IMR-90 (cell line): Measurements from ENCODE around the gene DNAH8. TPM values are rescaled to one million over a fixed set of nuclear protein-coding genes. Genes with fewer than 3 reads are reported as not detected.

Experiments
- ATAC-seq: fragments of 200-7000 bp; cut with Tn5 transposase; 2 replicates; pipeline ENCODE4 v1.9.1; 2020; ENCODE audit warnings: low read depth, mild to moderate bottlenecking, moderate library complexity
- BruUV-seq: library from RNA; stranded (reverse); fragments of 400-500 nt; replicated peaks from 2 replicates; lab custom pipeline; 2021; lab: Mats Ljungman, UMichigan
- CTCF ChIA-PET: fragments of 300-600 bp; formaldehyde crosslinking; extraction: SDS; loops from one replicate; lab custom pipeline; 2021; ENCODE audit warnings: antibody characterized with exemption; lab: Yijun Ruan, JAX
- POLR2A ChIA-PET: fragments of 300-600 bp; sonication (Branson Sonifier 250); formaldehyde crosslinking; loops from one replicate; lab custom pipeline; 2022; ENCODE audit warnings: antibody characterized with exemption; ENCODE audit not compliant: unreplicated experiment; lab: Charles Lee
- DNase-seq: peaks from one replicate; pipeline ENCODE4 v3.0.0; 2013
- H2AFZ ChIP-seq: replicated peaks from 2 replicates; pipeline ENCODE3; 2013; ENCODE audit warnings: low read length, mild to moderate bottlenecking; ENCODE audit not compliant: poor library complexity
- H2AK5ac ChIP-seq: 2 replicates; pipeline ENCODE4 v1.6.1; 2013; ENCODE audit warnings: low read depth, low read length, inconsistent platforms
- H2AK9ac ChIP-seq: replicated peaks from 2 replicates; pipeline ENCODE3; 2013; ENCODE audit warnings: mild to moderate bottlenecking, low read depth, low read length, moderate library complexity; ENCODE audit not compliant: poor library complexity
- H2BK120ac ChIP-seq: 2 replicates; pipeline ENCODE4 v1.6.1; 2013; ENCODE audit warnings: low read depth, low read length, inconsistent platforms
- H2BK15ac ChIP-seq: 3 replicates; pipeline ENCODE4 v1.6.1; 2013; ENCODE audit warnings: low read depth, low read length, inconsistent platforms
- H2BK20ac ChIP-seq: 2 replicates; pipeline ENCODE4 v1.6.1; 2013; ENCODE audit warnings: low read depth, mild to moderate bottlenecking, inconsistent platforms, low read length, moderate library complexity
- H2BK5ac ChIP-seq: 2 replicates; pipeline ENCODE4 v1.6.1; 2013; ENCODE audit warnings: mild to moderate bottlenecking, low read depth, low read length, inconsistent platforms; ENCODE audit not compliant: poor library complexity, severe bottlenecking
- H3K14ac ChIP-seq: replicated peaks from 2 replicates; pipeline ENCODE4 v1.6.1; 2013; ENCODE audit warnings: low read depth, low read length, inconsistent platforms
- H3K18ac ChIP-seq: 2 replicates; pipeline ENCODE4 v1.6.1; 2013; ENCODE audit warnings: low read depth, low read length, control low read depth
- H3K23ac ChIP-seq: 2 replicates; pipeline ENCODE4 v1.6.1; 2013; ENCODE audit warnings: low read depth, low read length, inconsistent platforms
- H3K27ac ChIP-seq: 2 replicates; pipeline ENCODE4 v1.5.1; 2013; ENCODE audit warnings: mild to moderate bottlenecking, control low read depth, low read length; ENCODE audit not compliant: insufficient read depth
- H3K27me3 ChIP-seq: 2 replicates; pipeline ENCODE4 v1.6.1; 2013; ENCODE audit warnings: low read length; ENCODE audit not compliant: control insufficient read depth, insufficient read depth
- H3K36me3 ChIP-seq: 2 replicates; pipeline ENCODE4 v1.6.1; 2013; ENCODE audit warnings: low read length, mixed read lengths; ENCODE audit not compliant: control insufficient read depth, insufficient read depth
- H3K4ac ChIP-seq: 2 replicates; pipeline ENCODE4 v1.6.1; 2013; ENCODE audit warnings: low read depth, low read length, inconsistent platforms
- H3K4me1 ChIP-seq: 2 replicates; pipeline ENCODE4 v1.6.1; 2013; ENCODE audit warnings: low read length, mixed read lengths; ENCODE audit not compliant: control insufficient read depth, insufficient read depth
- H3K4me2 ChIP-seq: 2 replicates; pipeline ENCODE4 v1.6.1; 2013; ENCODE audit warnings: low read depth, mild to moderate bottlenecking, control low read depth, low read length, moderate library complexity
- H3K4me3 ChIP-seq: 2 replicates; pipeline ENCODE4 v1.5.1; 2013; ENCODE audit warnings: low read depth, mild to moderate bottlenecking, control low read depth, low read length, moderate library complexity; ENCODE audit not compliant: insufficient read depth
- H3K56ac ChIP-seq: 2 replicates; pipeline ENCODE4 v1.6.1; 2013; ENCODE audit warnings: low read length, inconsistent platforms; ENCODE audit not compliant: insufficient read depth; ENCODE audit errors: extremely low read depth
- H3K79me1 ChIP-seq, 2 experiments: 2 replicates each; pipeline ENCODE4 v1.6.1; 2013; ENCODE audit warnings: low read length in 2 of 2, inconsistent platforms in 1 of 2, low read depth in 1 of 2
- H3K9ac ChIP-seq: 2 replicates; pipeline ENCODE4 v1.6.1; 2013; ENCODE audit warnings: low read depth, low read length, control low read depth
- H3K9me1 ChIP-seq: 2 replicates; pipeline ENCODE4 v1.6.1; 2013; ENCODE audit warnings: low read length, inconsistent platforms; ENCODE audit not compliant: insufficient read depth
- H3K9me3 ChIP-seq: 2 replicates; pipeline ENCODE4 v1.6.1; 2013; ENCODE audit warnings: low read length; ENCODE audit not compliant: control insufficient read depth, insufficient read depth
- H4K20me1 ChIP-seq: 2 replicates; pipeline ENCODE4 v1.6.1; 2013; ENCODE audit warnings: low read length, inconsistent platforms; ENCODE audit not compliant: insufficient read depth
- H4K5ac ChIP-seq: 2 replicates; pipeline ENCODE4 v1.6.1; 2013; ENCODE audit warnings: mild to moderate bottlenecking, low read depth, low read length, control low read depth
- H4K8ac ChIP-seq, 2 experiments: 2 replicates each; pipeline ENCODE4 v1.6.1; 2013; ENCODE audit warnings: low read depth in 2 of 2, low read length in 2 of 2, control low read depth in 1 of 2, inconsistent platforms in 1 of 2
- H4K91ac ChIP-seq: 2 replicates; pipeline ENCODE4 v1.6.1; 2013; ENCODE audit warnings: low read depth, low read length, inconsistent platforms; ENCODE audit not compliant: insufficient read depth
- BHLHE40 ChIP-seq: fragments of 150-350 bp; IDR thresholded peaks from 2 replicates; pipeline ENCODE4 v1.6.1; 2016; ENCODE audit warnings: mild to moderate bottlenecking, low read depth, low read length
- CEBPB ChIP-seq: IDR thresholded peaks from 2 replicates; pipeline ENCODE4 v1.6.1; 2012; ENCODE audit warnings: low read depth, low read length, improper control_type of control experiment
- CHD1 ChIP-seq: IDR thresholded peaks from 2 replicates; pipeline ENCODE4 v1.6.1; 2012; ENCODE audit warnings: low read depth, low read length, improper control_type of control experiment
- CTCF ChIP-seq: conservative IDR thresholded peaks from 2 replicates; pipeline ENCODE4 v1.5.1; 2012; ENCODE audit warnings: mild to moderate bottlenecking, low read depth, low read length, improper control_type of control experiment
- ELK1 ChIP-seq: fragments of 150-350 bp; IDR thresholded peaks from 2 replicates; pipeline ENCODE4 v1.6.1; 2016; ENCODE audit warnings: low read depth, mild to moderate bottlenecking, low read length, moderate library complexity, borderline replicate concordance
- FOS ChIP-seq: fragments of 150-350 bp; IDR thresholded peaks from 2 replicates; pipeline ENCODE4 v1.6.1; 2016; ENCODE audit warnings: low read depth, low read length
- MAFK ChIP-seq: IDR thresholded peaks from 2 replicates; pipeline ENCODE4 v1.6.1; 2012; ENCODE audit warnings: low read depth, low read length, improper control_type of control experiment
- MAZ ChIP-seq: IDR thresholded peaks from 2 replicates; pipeline ENCODE4 v1.6.1; 2012; ENCODE audit warnings: low read depth, mild to moderate bottlenecking, low read length, improper control_type of control experiment, moderate library complexity, borderline replicate concordance
- MXI1 ChIP-seq: IDR thresholded peaks from 2 replicates; pipeline ENCODE4 v1.6.1; 2012; ENCODE audit warnings: low read depth, mild to moderate bottlenecking, low read length, moderate library complexity, borderline replicate concordance
- NFE2L2 ChIP-seq: fragments of 150-350 bp; IDR thresholded peaks from 2 replicates; pipeline ENCODE4 v1.6.1; 2016; ENCODE audit warnings: low read depth, mild to moderate bottlenecking, low read length
- POLR2A ChIP-seq: IDR thresholded peaks from 2 replicates; pipeline ENCODE4 v1.6.1; 2012; ENCODE audit warnings: mild to moderate bottlenecking, low read depth, low read length
- RAD21 ChIP-seq: IDR thresholded peaks from 2 replicates; pipeline ENCODE4 v1.6.1; 2012; ENCODE audit warnings: low read length, improper control_type of control experiment
- RCOR1 ChIP-seq: IDR thresholded peaks from 2 replicates; pipeline ENCODE4 v1.6.1; 2012; ENCODE audit warnings: mild to moderate bottlenecking, low read length, improper control_type of control experiment; ENCODE audit not compliant: insufficient replicate concordance
- RFX5 ChIP-seq: IDR thresholded peaks from 2 replicates; pipeline ENCODE4 v1.8.0; 2012; ENCODE audit warnings: low read depth, mild to moderate bottlenecking, low read length, moderate library complexity
- SMC3 ChIP-seq: fragments of 150-350 bp; IDR thresholded peaks from 2 replicates; pipeline ENCODE4 v1.6.1; 2016; ENCODE audit warnings: low read depth, mild to moderate bottlenecking, antibody characterized with exemption, low read length, moderate library complexity
- USF2 ChIP-seq: fragments of 150-350 bp; IDR thresholded peaks from 2 replicates; pipeline ENCODE4 v1.6.1; 2017; ENCODE audit warnings: mild to moderate bottlenecking, antibody characterized with exemption, low read length, low read depth
- WGBS, 2 experiments: methylation state at CpG; one replicate each; pipeline versions ENCODE4 v1.1.5 to v1.1.7; 2013; ENCODE audit warnings: missing lambda C conversion rate in 2 of 2; ENCODE audit not compliant: insufficient read length in 1 of 2; ENCODE audit errors: extremely low coverage in 2 of 2; 5-methylcytosine and 5-hydroxymethylcytosine counted together
- dilution Hi-C: fragments of 300-500 bp; cut with HindIII; formaldehyde crosslinking; loops from one replicate; pipeline ENCODE4 v1.14.3; 2018; ENCODE audit warnings: low sequenced_read_pairs; ENCODE audit not compliant: unreplicated experiment
- in situ Hi-C: fragments of 300-500 bp; cut with MboI; formaldehyde crosslinking; loops from 3 replicates; pipeline ENCODE4 v1.14.3; 2019; ENCODE audit warnings: low sequenced_read_pairs, inconsistent platforms, mixed read lengths
- intact Hi-C: fragments of 100-400 bp; cut with micrococcal nuclease; formaldehyde crosslinking; loops from 2 replicates; pipeline ENCODE4 v1.10.0; 2022
- polyA plus RNA-seq, 3 experiments: library from polyadenylated mRNA; depleted of rRNA; stranded (reverse); fragments of >200 nt; gene quantifications; 2 replicates each; pipeline ENCODE4 v1.2.3, GENCODE V29; 2012; ENCODE audit warnings: low replicate concordance in 1 of 3
- total RNA-seq: library from RNA; depleted of rRNA; stranded (reverse); fragments of >200 nt; gene quantifications from 2 replicates; pipeline ENCODE4 v1.2.3, GENCODE V29; 2012

DNAH8 gene
- total and polyA plus RNA-seq, 2 of the 4 experiments (the other 2 are of a cell fraction): not detected

- H4K5ac ChIP-seq: no peak overlapping the region
- no CpG with 5 or more reads among the region's 3 CpGs for WGBS, 2 experiments
- H3K23ac ChIP-seq: no peak overlapping the region
- no peak overlapping the region for H2AFZ ChIP-seq
- no peak overlapping the region for H2BK20ac ChIP-seq
- no peak overlapping the region for H3K56ac ChIP-seq
- H3K9me1 ChIP-seq: no peaks in the 10 kb centered on the region
- no peak overlapping the region for H3K4me2 ChIP-seq
- H3K4me3 ChIP-seq: no peak overlapping the region
- H3K18ac ChIP-seq: no peak overlapping the region
- no peak overlapping the region for H2AK5ac ChIP-seq
- no peak overlapping the region for H3K14ac ChIP-seq
- H3K9me3 ChIP-seq: peaks cover 5% of the 10 kb centered on the region; the same call in 1 of the 2 replicates
- H2BK120ac ChIP-seq: no peak overlapping the region
- no peak overlapping the region for H3K9ac ChIP-seq
- ChIA-PET CTCF (no interaction called here), POLR2A (no interaction called here)
- no peak overlapping the region for H4K8ac ChIP-seq
- ATAC-seq (no peak), DNase-seq (no peak)
- no peak overlapping the region for H3K27ac ChIP-seq
- no peak overlapping the region for H2BK15ac ChIP-seq
- TF ChIP-seq RCOR1 (no peak), CTCF (no peak), MAZ (no peak), FOS (no peak), BHLHE40 (no peak), MXI1 (no peak), MAFK (no peak), POLR2A (no peak), CHD1 (no peak), CEBPB (no peak), RFX5 (no peak), NFE2L2 (no peak), USF2 (no peak), SMC3 (no peak), RAD21 (no peak), ELK1 (no peak)
- no TSS peak for BruUV-seq
- dilution Hi-C loops: no loop called here
- intact Hi-C loops: no loop called here
- H4K91ac ChIP-seq: no peak overlapping the region
- H3K79me1 ChIP-seq: peaks cover 12 to 28% of the 10 kb centered on the region in 2 experiments
- H3K27me3 ChIP-seq: peaks cover 3% of the 10 kb centered on the region
- no peak overlapping the region for H2BK5ac ChIP-seq
- 0 out of 2 replicates have a peak, but pooled peaks cover 1% of the 10 kb centered on the region for H3K36me3 ChIP-seq
- in situ Hi-C loops: no loop called here
- H4K20me1 ChIP-seq: peaks cover 8% of the 10 kb centered on the region; the same call in 1 of the 2 replicates
- no peak overlapping the region for H3K4ac ChIP-seq
- H3K4me1 ChIP-seq: no peaks in the 10 kb centered on the region
- no peak overlapping the region for H2AK9ac ChIP-seq
Measured at GRCh38 chr6:38701551-38701950, 13.6 kb upstream of the DNAH8 start.
